ENCODE measurements around the gene TULP1.

DNA sequence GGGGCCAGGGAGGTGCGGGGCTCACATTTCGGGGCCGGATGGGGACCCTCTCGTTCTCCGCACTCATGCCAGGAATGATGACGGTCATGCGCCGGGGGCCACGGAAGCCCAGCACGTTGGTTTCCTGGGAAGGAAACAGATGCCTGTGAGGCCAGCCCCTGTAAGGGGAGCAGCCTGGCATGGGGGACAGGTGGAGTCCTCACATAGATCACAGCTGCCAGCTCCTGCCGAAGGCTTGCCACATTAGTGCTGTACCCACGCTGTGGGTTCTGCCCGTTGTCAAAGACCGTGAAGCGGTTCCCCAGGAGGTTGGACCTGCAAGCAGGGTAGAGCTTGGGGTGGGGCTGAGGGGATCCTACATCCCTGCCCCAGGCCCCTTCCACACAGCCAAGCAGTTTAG lies 9.2 kb downstream of the TULP1 start:
- TF ChIP-seq, protein P1, sequence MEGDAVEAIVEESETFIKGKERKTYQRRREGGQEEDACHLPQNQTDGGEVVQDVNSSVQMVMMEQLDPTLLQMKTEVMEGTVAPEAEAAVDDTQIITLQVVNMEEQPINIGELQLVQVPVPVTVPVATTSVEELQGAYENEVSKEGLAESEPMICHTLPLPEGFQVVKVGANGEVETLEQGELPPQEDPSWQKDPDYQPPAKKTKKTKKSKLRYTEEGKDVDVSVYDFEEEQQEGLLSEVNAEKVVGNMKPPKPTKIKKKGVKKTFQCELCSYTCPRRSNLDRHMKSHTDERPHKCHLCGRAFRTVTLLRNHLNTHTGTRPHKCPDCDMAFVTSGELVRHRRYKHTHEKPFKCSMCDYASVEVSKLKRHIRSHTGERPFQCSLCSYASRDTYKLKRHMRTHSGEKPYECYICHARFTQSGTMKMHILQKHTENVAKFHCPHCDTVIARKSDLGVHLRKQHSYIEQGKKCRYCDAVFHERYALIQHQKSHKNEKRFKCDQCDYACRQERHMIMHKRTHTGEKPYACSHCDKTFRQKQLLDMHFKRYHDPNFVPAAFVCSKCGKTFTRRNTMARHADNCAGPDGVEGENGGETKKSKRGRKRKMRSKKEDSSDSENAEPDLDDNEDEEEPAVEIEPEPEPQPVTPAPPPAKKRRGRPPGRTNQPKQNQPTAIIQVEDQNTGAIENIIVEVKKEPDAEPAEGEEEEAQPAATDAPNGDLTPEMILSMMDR (IDR thresholded peaks at IDR 0.05) = no peak
- TF ChIP-seq POLR2A (IDR thresholded peaks at IDR 0.05; ENCODE audit: low read depth) (no peak), POLR2AphosphoS5 (IDR thresholded peaks at IDR 0.05) (no peak), EP300 (IDR thresholded peaks at IDR 0.05) (no peak)
